22Rv1 (cell line): ENCODE data around the gene LRRC58.

Experiments used
- CTCF ChIP-seq: fragments of 450-650 bp; IDR thresholded peaks from 2 replicates; pipeline ENCODE4 v1.5.1; 2017; ENCODE audit warnings: mild to moderate bottlenecking
- ZFX ChIP-seq: fragments of 450-650 bp; IDR thresholded peaks from 2 replicates; pipeline ENCODE4 v1.6.1; 2017; ENCODE audit warnings: antibody characterized with exemption, borderline replicate concordance

- TF ChIP-seq CTCF = no peak
- TF ChIP-seq ZFX = no peak
Measured at GRCh38 chr3:120275618-120276017, 73.5 kb downstream of the LRRC58 start.
